HepG2 (cell line): ENCODE measurements around the gene TEC. TPM values are rescaled to one million over a fixed set of nuclear protein-coding genes. Genes with fewer than 3 reads are reported as not detected.

ENCODE experiments used
- ATAC-seq: fragments of 200-7000 bp; cut with Tn5 transposase; 3 replicates; pipeline ENCODE4 v1.9.1; 2020; ENCODE audit warnings: mild to moderate bottlenecking, moderate library complexity
- BruUV-seq: library from RNA; stranded (reverse); fragments of 400-500 nt; replicated peaks from 2 replicates; lab custom pipeline; 2021; lab: Mats Ljungman, UMichigan
- CTCF ChIA-PET: fragments of 300-600 bp; formaldehyde crosslinking; extraction: SDS; loops from one replicate; lab custom pipeline; 2021; ENCODE audit warnings: low total read pairs, inconsistent platforms, low intra/inter-chr PET ratio; lab: Yijun Ruan, JAX
- POLR2A ChIA-PET: fragments of 350-600 bp; sonication (Branson Sonifier 250); formaldehyde crosslinking; loops from one replicate; lab custom pipeline; 2020; ENCODE audit warnings: antibody characterized with exemption, inconsistent platforms; lab: Yijun Ruan, JAX
- DNase-seq: peaks from one replicate; pipeline ENCODE4 v3.0.0-alpha.2; 2015; ENCODE audit warnings: low spot score
- FAIRE-seq: peaks from 3 replicates; lab custom pipeline; 2011; peaks lifted over from hg19 to GRCh38; lab: Jason Lieb, UNC
- H2AFZ ChIP-seq: one replicate; pipeline ENCODE4 v1.6.1; 2011; ENCODE audit warnings: low read length, inconsistent platforms
- H3K27ac ChIP-seq: fragments of 300-600 bp; 3 replicates; pipeline ENCODE4 v1.8.0; 2011; ENCODE audit warnings: mixed run types, mild to moderate bottlenecking, mixed read lengths, low read length, inconsistent platforms; ENCODE audit not compliant: insufficient read depth; ENCODE audit errors: extremely low read length
- H3K27me3 ChIP-seq, 2 experiments: fragments of 200-600 bp in 1 of 2; 2 replicates in 1 of 2; 3 replicates in 1 of 2; pipeline versions ENCODE4 v1.6.0 to v1.8.0; 2011; ENCODE audit warnings: low read length in 2 of 2, mild to moderate bottlenecking in 2 of 2, moderate library complexity in 2 of 2, inconsistent platforms in 1 of 2; ENCODE audit not compliant: insufficient read depth in 2 of 2, control insufficient read depth in 1 of 2
- H3K36me3 ChIP-seq, 2 experiments: fragments of 200-600 bp in 1 of 2; replicated peaks in 1 of 2; 2 replicates in 1 of 2; 3 replicates in 1 of 2; pipeline versions ENCODE4 v1.5.1 to v1.8.0; 2011; ENCODE audit warnings: low read length in 2 of 2, inconsistent platforms in 1 of 2; ENCODE audit not compliant: insufficient read depth in 2 of 2, control insufficient read depth in 1 of 2
- H3K4me1 ChIP-seq: 2 replicates; pipeline ENCODE4 v1.5.1; 2012; ENCODE audit warnings: low read length, inconsistent platforms; ENCODE audit not compliant: insufficient read depth
- H3K4me2 ChIP-seq: 2 replicates; pipeline ENCODE4 v1.6.0; 2011; ENCODE audit warnings: low read depth, low read length, inconsistent platforms
- H3K4me3 ChIP-seq, 3 experiments: fragments of 200-600 bp in 1 of 3; sonication (generic), shearing (Covaris generic) in 1 of 3; replicated peaks in 1 of 3; 2 replicates each; pipeline ENCODE4 v1.5.1; 2011 to 2016; ENCODE audit warnings: low read length in 3 of 3, inconsistent platforms in 2 of 3, low read depth in 2 of 3, mild to moderate bottlenecking in 2 of 3, control low read depth in 1 of 3, mixed read lengths in 1 of 3; ENCODE audit not compliant: insufficient read depth in 1 of 3
- H3K79me2 ChIP-seq: one replicate; pipeline ENCODE4 v1.6.1; 2011; ENCODE audit warnings: low read length, inconsistent platforms; ENCODE audit not compliant: insufficient read depth
- H3K9ac ChIP-seq: 2 replicates; pipeline ENCODE4 v1.6.0; 2011; ENCODE audit warnings: mild to moderate bottlenecking, low read depth, low read length, inconsistent platforms; ENCODE audit not compliant: insufficient read depth
- H3K9me3 ChIP-seq: 2 replicates; pipeline ENCODE4 v1.5.1; 2012; ENCODE audit warnings: mild to moderate bottlenecking, low read length
- H4K20me1 ChIP-seq: 2 replicates; pipeline ENCODE4 v1.6.0; 2011; ENCODE audit warnings: inconsistent platforms, mild to moderate bottlenecking, low read length, moderate library complexity; ENCODE audit not compliant: insufficient read depth
- DPF2 ChIP-seq: sonication (generic); formaldehyde crosslinking; IDR thresholded peaks from 2 replicates; pipeline ENCODE4 v1.4.0; 2020; ENCODE audit warnings: mild to moderate bottlenecking, low read depth, missing genetic modification reagents, borderline replicate concordance
- FOSL1 ChIP-seq: sonication (generic); formaldehyde crosslinking; IDR thresholded peaks from 2 replicates; pipeline ENCODE4 v1.9.0; 2021; ENCODE audit warnings: missing genetic modification reagents, borderline replicate concordance
- GATAD1 ChIP-seq: IDR thresholded peaks from 2 replicates; pipeline ENCODE4 v1.6.1; 2016; ENCODE audit warnings: missing genetic modification reagents, missing compliant biosample characterization
- IKZF5 ChIP-seq: IDR thresholded peaks from 2 replicates; pipeline ENCODE4 v1.6.1; 2018; ENCODE audit warnings: missing genetic modification reagents, mild to moderate bottlenecking, missing compliant biosample characterization
- MIXL1 ChIP-seq: IDR thresholded peaks from 2 replicates; pipeline ENCODE4 v1.6.1; 2016
- NR2F6 ChIP-seq, 2 experiments: IDR thresholded peaks; 2 replicates each; pipeline ENCODE4 v1.6.1; 2016; ENCODE audit warnings: antibody characterized with exemption in 1 of 2, mild to moderate bottlenecking in 1 of 2
- RNF2 ChIP-seq: fragments of 450-650 bp; conservative IDR thresholded peaks from 2 replicates; pipeline ENCODE4 v1.6.1; 2016; ENCODE audit warnings: low read depth
- SP4 ChIP-seq: sonication (generic); formaldehyde crosslinking; IDR thresholded peaks from 2 replicates; pipeline ENCODE4 v1.8.1; 2023; ENCODE audit warnings: mild to moderate bottlenecking, missing genetic modification reagents
- ZBTB26 ChIP-seq: IDR thresholded peaks from 2 replicates; pipeline ENCODE4 v1.6.1; 2016; ENCODE audit warnings: missing compliant biosample characterization, missing genetic modification reagents, borderline replicate concordance
- ZNF160 ChIP-seq: sonication (generic); formaldehyde crosslinking; IDR thresholded peaks from 2 replicates; pipeline ENCODE4 v1.8.0; 2022; ENCODE audit warnings: mild to moderate bottlenecking, inconsistent platforms, missing genetic modification reagents
- ZNF513 ChIP-seq: sonication (generic); formaldehyde crosslinking; conservative IDR thresholded peaks from 2 replicates; pipeline ENCODE4 v1.5.0; 2020; ENCODE audit warnings: missing genetic modification reagents
- ZZZ3 ChIP-seq: sonication (generic); formaldehyde crosslinking; IDR thresholded peaks from 2 replicates; pipeline ENCODE4 v1.4.0; 2020; ENCODE audit warnings: missing genetic modification reagents, mild to moderate bottlenecking, borderline replicate concordance
- WGBS: methylation state at CpG from one replicate; pipeline ENCODE4 v1.1.6; 2017; ENCODE audit warnings: low lambda C conversion rate; 5-methylcytosine and 5-hydroxymethylcytosine counted together
- in situ Hi-C: cut with HindIII; loops from 2 replicates; pipeline ENCODE4 v1.10.0; 2017; ENCODE audit warnings: low pct_unique_long_range_greater_than_20kb; ENCODE audit not compliant: extremely low pct_ligation_motif_present
- intact Hi-C: fragments of 100-400 bp; cut with micrococcal nuclease; formaldehyde crosslinking; loops from one replicate; pipeline ENCODE4 v1.10.0; 2022; ENCODE audit not compliant: unreplicated experiment
- polyA plus RNA-seq, 8 experiments: library from polyadenylated mRNA; depleted of rRNA in 3 of 8; stranded (reverse) in 7 of 8; unstranded in 1 of 8; fragments of >200 nt; fragmentation: Illumina TruSeq in 4 of 8; extraction: Trizol in 4 of 8; gene quantifications; 2 replicates each; pipeline versions ENCODE4 v1.2.1 to v1.2.3, GENCODE V29; 2011 to 2016; ENCODE audit warnings: low read depth in 4 of 8, missing spikeins in 1 of 8, mixed read lengths in 1 of 8; ENCODE audit not compliant: insufficient read depth in 1 of 8
- total RNA-seq, 5 experiments: library from RNA; depleted of rRNA; stranded (reverse); fragments of >200 nt; fragmentation: Illumina TruSeq; extraction: Trizol; gene quantifications; 2 replicates each; pipeline ENCODE4 v1.2.3, GENCODE V29; 2016; ENCODE audit warnings: low read depth in 1 of 5

Gene TEC
- total and polyA plus RNA-seq, 2 of the 13 experiments (the other 11 are each of a cell fraction or from before 2014, with no cell fraction given): 0.05 to 0.20 TPM

- BruUV-seq: no TSS peak
- H3K4me2 ChIP-seq: no peak within 1 kb of the TSS
- no peaks in the 10 kb centered on the region for H4K20me1 ChIP-seq
- no peak within 1 kb of the TSS for H3K4me3 ChIP-seq
- no peaks in the 10 kb centered on the region for H3K79me2 ChIP-seq
- intact Hi-C loops: no loop called here
- ATAC-seq (no peak), FAIRE-seq (no peak), DNase-seq (no peak)
- no peak within 1 kb of the TSS for H2AFZ ChIP-seq
- in situ Hi-C loops: loop anchor here (10.0 kb wide), 1 partner anchor 411 kb away; no protein-coding TSS in a partner anchor
- no peaks in the 10 kb centered on the region for H3K36me3 ChIP-seq
- no peaks in the 10 kb centered on the region for H3K27me3 ChIP-seq
- H3K9me3 ChIP-seq: no peaks in the 10 kb centered on the region
- no peaks in the 10 kb centered on the region for H3K4me1 ChIP-seq
- CTCF ChIA-PET: no interaction called here
- WGBS: 78% methylated on average over 5 of the region's 5 CpGs
- no peak within 1 kb of the TSS for H3K27ac ChIP-seq
- no peak within 1 kb of the TSS for H3K9ac ChIP-seq
- TF ChIP-seq FOSL1 (no peak), ZNF513 (CRISPR knock-in tag) (no peak), SP4 (CRISPR knock-in tag) (no peak)
- TF ChIP-seq, all 625 proteins: peak for 0
- POLR2A ChIA-PET: no interaction called here
Measured at GRCh38 chr4:48134081-48134480, 135.6 kb downstream of the TEC start, which contains the start of gene TXK. Gene TXK (minus strand): TSS chr4:48134250. CDS start chr4:48134170, 80 bp downstream.

- no peaks in the 10 kb centered on the region for H3K36me3 ChIP-seq
- FAIRE-seq (no peak), DNase-seq (no peak), ATAC-seq (no peak)
- POLR2A ChIA-PET: no interaction called here
- intact Hi-C loops: no loop called here
- CTCF ChIA-PET: no interaction called here
- in situ Hi-C loops: loop anchor here (10.0 kb wide), 1 partner anchor 411 kb away; no protein-coding TSS in a partner anchor
- no peaks in the 10 kb centered on the region for H3K4me1 ChIP-seq
- H3K9ac ChIP-seq: no peak overlapping the region
- H3K27me3 ChIP-seq: no peaks in the 10 kb centered on the region
- no TSS peak for BruUV-seq
- no peaks in the 10 kb centered on the region for H3K9me3 ChIP-seq
- no peaks in the 10 kb centered on the region for H3K79me2 ChIP-seq
- no peaks in the 10 kb centered on the region for H4K20me1 ChIP-seq
- no peak overlapping the region for H3K4me3 ChIP-seq
- H3K4me2 ChIP-seq: no peak overlapping the region
- TF ChIP-seq RNF2 (no peak), MIXL1 (CRISPR knock-in tag) (no peak), ZBTB26 (CRISPR knock-in tag) (no peak), ZZZ3 (CRISPR knock-in tag) (no peak), NR2F6 (IDR thresholded peaks at IDR 0.05) (no peak), NR2F6 (CRISPR knock-in tag; IDR thresholded peaks at IDR 0.05) (no peak), DPF2 (CRISPR knock-in tag) (no peak), ZNF160 (CRISPR knock-in tag) (no peak), IKZF5 (CRISPR knock-in tag) (no peak), GATAD1 (CRISPR knock-in tag) (no peak)
- no peak overlapping the region for H3K27ac ChIP-seq
- no peak overlapping the region for H2AFZ ChIP-seq
Measured at GRCh38 chr4:48133669-48134068, 136.0 kb downstream of the TEC start.
